VCaP (cell line): ENCODE data around the gene MIR17HG.

ENCODE experiments used
- H3K27ac ChIP-seq: fragments of 450-650 bp; 2 replicates; pipeline ENCODE4 v1.5.1; 2017
- TF ChIP-seq, protein P1 (sequence below): fragments of 450-650 bp; conservative IDR thresholded peaks from 2 replicates; pipeline ENCODE4 v1.5.1; 2017; ENCODE audit warnings: mild to moderate bottlenecking, moderate library complexity

The MIR17HG gene

DNA sequence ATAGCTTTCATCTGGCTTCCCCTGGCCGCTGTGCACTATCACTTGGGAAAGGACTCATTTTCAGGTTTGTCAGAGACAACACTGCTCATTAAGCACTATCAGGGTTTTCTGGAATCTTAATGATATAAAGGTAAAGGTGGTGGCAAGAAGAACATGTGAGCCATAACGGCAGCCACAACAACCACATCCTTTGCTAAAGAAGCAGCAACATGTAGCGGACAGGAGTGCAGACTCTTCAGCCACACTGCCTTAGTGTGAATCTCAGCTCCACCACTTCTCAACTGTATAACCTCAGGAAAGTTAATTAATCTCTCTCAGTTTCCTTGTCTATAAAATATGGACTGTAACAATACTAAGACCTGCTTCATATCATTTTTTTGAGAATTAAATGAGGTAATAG lies 24.1 kb upstream of the MIR17HG start:
- H3K27ac ChIP-seq: no peak overlapping the region
- TF ChIP-seq, protein P1, sequence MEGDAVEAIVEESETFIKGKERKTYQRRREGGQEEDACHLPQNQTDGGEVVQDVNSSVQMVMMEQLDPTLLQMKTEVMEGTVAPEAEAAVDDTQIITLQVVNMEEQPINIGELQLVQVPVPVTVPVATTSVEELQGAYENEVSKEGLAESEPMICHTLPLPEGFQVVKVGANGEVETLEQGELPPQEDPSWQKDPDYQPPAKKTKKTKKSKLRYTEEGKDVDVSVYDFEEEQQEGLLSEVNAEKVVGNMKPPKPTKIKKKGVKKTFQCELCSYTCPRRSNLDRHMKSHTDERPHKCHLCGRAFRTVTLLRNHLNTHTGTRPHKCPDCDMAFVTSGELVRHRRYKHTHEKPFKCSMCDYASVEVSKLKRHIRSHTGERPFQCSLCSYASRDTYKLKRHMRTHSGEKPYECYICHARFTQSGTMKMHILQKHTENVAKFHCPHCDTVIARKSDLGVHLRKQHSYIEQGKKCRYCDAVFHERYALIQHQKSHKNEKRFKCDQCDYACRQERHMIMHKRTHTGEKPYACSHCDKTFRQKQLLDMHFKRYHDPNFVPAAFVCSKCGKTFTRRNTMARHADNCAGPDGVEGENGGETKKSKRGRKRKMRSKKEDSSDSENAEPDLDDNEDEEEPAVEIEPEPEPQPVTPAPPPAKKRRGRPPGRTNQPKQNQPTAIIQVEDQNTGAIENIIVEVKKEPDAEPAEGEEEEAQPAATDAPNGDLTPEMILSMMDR: no peak

DNA sequence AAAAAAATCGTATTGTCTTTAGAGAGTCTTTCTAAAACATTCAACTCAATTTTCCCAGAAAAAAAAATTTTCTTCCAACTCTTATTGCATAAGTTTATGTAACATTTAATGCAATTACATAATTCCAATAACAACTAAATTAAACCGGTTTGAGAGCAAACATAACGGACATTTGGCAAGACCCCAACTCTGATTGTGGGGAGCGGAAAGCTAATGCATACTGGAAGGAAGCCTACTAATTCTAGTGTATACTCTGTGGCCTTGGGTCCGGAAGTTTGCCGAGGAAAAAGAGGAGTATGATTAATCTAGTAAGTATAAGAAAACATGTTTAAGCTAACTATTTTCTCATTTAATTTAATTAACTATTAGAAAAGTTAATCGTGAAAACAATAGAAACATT lies 21.3 kb upstream of the MIR17HG start:
- no peak overlapping the region for H3K27ac ChIP-seq
- TF ChIP-seq, protein P1: no peak

DNA sequence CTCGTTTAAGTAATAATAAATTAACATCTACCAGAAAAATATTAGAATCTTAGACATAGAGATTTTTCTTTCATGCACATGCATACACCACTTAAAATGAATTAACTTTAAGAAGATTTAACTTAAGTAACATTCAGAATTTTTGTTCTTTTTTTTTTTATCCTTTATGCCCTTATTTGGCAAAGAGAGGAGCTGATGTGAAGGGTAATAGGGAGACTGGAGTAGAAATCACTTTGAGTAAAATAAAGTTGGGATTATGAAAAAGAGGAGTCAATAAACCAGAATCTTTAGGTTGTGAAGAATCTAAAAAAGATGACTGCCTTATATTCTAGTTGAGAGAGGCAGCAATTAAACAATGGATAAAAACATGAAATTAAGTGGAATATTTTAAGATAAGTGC lies 18.8 kb upstream of the MIR17HG start:
- TF ChIP-seq, protein P1: no peak
- no peak overlapping the region for H3K27ac ChIP-seq

DNA sequence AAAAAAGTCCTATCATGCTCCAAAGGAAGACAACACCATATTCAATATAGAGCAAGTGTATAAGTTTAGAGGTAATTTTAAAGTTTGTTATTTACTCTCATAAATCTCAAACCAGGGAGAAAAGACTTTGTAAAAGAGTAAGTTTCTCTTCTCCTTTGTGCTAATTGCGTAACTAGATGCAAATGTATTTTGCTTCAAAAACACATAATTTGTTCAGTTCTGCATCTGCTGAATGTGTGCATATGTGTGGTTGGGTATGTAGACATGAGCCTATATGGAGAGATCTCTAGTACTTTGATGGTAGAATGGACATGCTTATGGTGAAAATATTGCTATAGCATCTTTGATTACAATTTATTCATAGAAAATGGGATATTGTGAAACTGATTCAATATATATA lies 17.8 kb upstream of the MIR17HG start:
- TF ChIP-seq, protein P1: no peak
- H3K27ac ChIP-seq: no peak overlapping the region

DNA sequence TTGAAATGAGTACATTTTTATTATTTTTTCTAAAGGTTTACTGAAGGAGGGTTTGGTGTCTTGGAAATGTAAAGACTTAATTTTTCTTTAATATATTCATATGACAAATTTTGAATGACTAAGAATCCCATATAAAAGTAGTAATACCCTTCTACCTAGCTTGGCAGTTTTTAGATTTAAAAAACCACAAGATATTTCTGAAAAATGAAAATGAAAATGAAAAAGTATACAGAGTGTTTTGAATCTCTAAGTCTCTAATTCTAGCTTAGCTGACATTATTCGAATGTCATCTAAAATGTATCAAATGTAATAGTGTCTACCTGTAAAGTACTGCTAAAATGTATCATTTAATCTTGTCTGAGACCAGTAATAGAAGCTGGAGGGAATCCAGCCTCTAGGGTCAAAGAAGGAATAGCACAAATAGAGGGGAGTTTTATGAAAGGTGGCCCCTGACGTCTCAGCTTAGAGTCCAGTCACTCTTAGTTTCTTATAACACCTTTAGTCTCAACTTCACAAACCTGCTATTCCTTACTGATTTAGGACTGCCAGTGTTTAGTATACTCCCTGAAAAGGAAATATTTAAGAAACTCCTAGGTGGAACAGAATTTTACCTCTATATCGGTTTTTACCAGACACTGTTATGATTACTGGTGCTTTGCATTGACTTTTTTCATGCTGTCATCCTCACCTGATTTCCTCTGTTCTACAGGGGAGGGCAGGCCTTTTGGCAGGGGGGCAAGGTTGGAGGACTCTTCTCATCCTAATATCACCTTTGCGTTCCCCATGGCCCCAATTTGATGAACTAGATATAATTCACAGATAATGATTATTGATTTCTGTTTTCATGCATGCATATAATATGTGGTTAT lies 16.2 kb upstream of the MIR17HG start:
- TF ChIP-seq, protein P1: no peak
- no peak overlapping the region for H3K27ac ChIP-seq

DNA sequence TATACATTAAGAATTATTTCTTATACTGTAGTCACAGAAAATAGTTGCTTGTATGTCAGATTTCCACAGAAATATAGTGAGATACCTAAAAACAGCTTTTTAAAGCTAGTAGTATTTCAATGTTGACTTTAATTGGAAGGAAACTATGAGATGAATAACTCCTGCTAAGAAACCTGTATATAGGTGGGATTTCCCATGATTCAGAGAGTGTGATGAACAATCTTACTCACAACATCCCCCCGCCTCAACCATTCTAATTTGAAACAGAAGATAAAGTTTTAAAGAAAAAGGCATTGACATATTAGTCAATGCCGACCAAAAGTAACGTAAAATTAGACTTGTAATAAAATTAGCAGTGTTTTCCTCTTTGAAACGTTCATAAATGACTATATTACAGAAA lies 1.4 kb upstream of the MIR17HG start:
- TF ChIP-seq, protein P1: no peak

DNA sequence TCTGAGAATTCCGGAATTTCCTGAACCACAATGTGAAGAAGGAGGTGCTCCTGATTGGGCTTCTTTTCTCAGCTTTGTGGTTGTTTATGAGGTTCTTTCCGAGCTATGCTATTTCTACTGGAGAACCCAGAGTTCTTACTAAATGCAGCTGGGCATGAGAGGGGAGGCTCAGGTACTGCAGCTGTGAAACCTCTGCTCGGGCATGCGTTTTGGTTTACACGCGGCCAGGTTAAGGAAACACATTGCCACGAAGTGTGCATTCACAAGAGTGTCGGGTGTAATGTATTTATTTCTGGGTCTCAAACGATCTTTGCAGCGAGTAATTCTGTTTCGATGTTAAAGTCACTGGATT lies 661 bp upstream of the MIR17HG start:
- TF ChIP-seq, protein P1: no peak
- H3K27ac ChIP-seq: peak overlapping the region; percentile 97

More for the DNA sequence above, 1.4 kb upstream of the MIR17HG start:
- no peak overlapping the region for H3K27ac ChIP-seq
